Occipital lobe (tissue), 2 donors: ENCODE data around the gene EFEMP2. TPM values are rescaled to one million over a fixed set of nuclear protein-coding genes. Genes with fewer than 3 reads are reported as not detected.
A peak's percentile ranks its signal among the peaks of the same experiment; 100 is the strongest.

Experiments used
- DNase-seq: peaks from one replicate; lab custom pipeline; 2025; lab: John Stamatoyannopoulos, UW
- total RNA-seq: library from RNA; depleted of rRNA; stranded (reverse); fragments of >200 nt; gene quantifications from one replicate; pipeline ENCODE4 v1.2.3, GENCODE V29; 2014

The EFEMP2 gene
- total RNA-seq, 1 donor from 2014 or later, result 13.3 TPM

DNA sequence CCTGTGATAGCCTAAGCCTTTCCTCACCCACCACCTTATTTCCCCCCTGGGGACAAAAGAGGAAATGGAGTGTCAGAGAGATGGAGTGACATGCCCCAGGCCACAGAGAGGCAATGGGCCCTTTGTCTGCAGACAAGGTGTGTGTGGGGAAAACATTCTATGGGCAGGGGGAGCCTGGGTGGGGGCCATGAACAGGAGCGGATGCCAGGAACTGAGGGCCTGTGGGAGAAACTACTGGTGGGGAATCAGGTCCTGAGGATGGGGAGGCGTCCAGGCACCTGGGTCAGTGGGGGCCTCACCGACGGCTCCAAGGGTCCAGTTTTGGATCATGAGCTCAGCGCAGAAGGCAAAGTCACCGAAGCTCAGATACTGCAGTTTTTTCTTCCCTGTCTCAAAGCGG is 12.6 kb upstream of the EFEMP2 start:
- no peak for DNase-seq

DNA sequence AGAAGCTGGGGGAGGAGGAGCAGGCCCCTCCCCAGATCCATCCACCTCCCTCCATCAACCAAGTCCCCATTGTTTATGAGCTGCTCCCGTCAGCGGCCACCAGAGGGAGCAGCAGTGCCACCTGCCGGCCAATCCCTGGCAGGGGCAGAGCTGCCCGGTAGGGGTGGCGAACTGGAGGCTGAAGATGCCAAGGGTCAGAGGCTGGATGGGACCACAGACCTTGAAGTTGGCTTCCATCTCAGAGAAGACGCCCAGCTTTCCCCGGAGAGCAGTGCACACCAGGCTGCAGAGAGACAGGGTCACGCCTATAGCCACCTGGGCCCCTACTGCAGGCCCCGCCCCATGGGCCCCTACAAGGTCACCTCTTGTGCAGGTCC is 12.1 kb upstream of the EFEMP2 start:
- peak; percentile 55 for DNase-seq

DNA sequence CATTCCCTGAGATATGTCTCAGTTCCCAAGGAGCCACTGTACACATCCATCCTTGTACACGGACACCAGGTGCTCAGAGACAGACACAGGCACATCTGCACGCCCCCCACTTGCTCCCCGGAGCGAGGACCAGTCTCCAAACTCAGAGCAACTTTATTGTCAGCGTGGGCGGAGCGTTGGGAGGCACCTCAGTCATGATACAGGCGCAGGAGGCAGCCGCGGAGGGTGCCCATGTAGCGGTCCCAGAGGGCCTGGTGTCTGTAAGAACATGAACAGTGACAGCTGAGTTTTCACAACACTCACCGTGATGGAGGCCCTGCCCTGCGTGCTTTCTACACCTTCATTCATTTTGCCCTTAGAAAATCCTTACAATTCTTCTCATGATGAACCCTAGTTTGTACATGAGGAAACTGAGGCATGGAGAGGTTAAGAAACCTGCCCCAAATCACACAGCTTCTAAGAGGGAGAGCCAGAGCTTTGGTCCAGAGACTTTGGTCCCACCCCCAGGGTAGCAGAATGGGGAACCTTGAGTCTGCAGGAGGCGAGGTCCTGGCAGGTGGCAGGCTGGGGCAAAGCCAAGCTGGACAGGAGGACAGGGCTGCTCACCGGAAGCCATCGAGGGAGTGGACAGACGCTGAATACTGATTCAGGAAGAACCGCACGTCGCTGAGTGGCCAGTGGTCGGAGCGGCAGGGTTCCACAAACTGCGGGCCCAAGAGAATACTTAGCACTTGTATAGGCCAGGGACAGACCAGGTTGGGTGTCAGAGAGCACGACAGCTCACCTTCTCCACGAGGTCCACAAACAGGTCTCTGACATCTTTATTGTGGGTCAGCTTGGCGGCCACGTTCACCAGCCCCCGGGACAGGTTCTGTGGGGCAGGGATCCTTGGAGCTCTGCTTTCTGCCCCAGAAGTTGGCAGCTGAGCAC is 11.5 kb upstream of the EFEMP2 start:
- no peak for DNase-seq

DNA sequence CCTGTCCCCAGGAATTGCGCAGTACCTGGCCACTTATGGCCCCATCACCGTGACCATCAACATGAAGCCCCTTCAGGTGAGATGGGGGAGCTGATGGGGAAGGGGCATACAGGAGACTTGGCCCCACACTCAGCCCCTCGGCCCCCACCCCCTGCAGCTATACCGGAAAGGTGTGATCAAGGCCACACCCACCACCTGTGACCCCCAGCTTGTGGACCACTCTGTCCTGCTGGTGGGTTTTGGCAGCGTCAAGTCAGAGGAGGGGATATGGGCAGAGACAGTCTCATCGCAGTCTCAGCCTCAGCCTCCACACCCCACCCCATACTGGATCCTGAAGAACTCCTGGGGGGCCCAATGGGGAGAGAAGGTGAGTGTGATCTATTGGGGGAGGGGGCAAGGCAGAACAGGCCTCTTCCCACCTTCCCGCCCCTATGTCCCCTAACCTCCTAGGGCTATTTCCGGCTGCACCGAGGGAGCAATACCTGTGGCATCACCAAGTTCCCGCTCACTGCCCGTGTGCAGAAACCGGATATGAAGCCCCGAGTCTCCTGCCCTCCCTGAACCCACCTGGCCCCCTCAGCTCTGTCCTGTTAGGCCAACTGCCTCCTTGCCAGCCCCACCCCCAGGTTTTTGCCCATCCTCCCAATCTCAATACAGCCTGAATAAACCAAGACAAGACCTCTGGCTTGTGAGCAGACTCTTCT is 10.6 kb upstream of the EFEMP2 start:
- no peak for DNase-seq

DNA sequence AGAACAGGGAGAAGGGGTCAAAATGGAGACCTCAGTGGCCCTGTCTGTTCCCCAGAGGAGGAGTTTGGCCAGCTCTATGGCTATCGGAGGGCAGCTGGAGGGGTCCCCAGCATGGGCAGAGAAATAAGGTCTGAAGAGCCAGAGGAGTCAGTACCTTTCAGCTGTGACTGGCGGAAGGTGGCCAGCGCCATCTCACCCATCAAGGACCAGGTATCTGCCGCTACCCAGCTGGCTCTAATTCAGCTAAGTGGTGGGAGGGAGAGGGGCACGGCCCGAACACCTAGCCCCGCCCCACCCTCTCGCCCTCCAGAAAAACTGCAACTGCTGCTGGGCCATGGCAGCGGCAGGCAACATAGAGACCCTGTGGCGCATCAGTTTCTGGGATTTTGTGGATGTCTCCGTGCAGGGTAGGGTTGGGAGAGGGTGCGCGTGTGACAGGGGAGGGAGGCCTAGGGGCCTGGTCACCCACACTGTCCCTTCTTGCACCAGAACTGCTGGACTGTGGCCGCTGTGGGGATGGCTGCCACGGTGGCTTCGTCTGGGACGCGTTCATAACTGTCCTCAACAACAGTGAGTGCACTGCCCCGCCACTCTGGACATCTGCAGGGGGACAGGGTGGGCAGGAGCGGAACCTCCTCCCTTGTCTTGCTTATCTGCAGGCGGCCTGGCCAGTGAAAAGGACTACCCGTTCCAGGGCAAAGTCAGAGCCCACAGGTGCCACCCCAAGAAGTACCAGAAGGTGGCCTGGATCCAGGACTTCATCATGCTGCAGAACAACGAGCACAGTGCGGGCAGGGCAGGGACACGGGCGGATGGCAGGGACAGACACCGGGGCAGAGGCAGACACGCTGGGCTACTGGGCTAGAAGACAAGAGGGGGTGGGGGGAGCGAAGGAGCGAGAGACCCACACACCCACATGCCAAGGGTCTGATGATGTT is 9.8 kb upstream of the EFEMP2 start:
- DNase-seq, result no peak

DNA sequence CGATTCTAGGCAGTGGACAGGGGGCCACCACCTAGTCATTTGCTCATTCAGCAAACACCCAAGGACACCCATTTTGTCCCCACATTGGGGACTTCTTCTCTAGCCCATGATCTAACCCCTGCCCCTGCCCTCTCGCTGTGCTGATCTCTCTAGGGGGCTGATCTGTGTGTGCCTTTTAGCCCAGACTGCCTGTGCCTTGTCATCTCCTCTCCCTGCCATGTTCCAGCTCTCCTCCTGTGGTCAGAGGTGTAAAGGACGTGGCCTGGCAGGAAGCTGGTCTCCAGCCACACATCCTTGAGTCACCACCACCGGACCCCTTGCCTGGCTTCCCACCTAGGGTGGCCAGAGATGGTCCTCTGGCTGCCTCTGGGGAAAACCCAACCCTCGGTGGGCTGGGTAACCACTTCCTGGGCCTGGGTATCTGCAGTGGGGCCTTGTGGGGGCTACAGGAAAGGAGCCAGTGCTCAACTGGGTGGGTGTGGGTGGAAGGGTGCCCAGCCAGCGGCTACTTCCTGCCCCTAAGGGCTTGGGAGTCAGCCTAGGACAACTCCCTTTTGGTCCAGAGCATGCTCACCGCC is 8.3 kb upstream of the EFEMP2 start:
- no peak for DNase-seq

DNA sequence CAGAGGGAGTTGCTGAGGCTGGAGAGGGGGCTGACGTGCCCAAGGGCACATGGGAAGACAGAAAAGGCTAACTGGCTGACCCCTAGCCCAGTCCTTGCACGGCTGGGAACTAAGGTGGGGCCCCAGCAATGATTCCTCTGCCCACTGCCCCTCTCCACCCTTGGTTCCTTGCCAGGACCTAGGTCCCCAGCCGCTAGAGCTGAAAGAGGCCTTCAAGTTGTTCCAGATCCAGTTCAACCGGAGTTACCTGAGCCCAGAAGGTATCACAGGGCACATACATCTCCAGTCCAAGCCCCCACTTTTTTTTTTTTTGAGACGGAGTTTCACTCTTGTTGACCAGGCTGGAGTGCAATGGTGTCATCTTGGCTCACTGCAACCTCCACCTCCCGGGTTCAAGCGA is 7.4 kb upstream of the EFEMP2 start:
- DNase-seq, result no peak

DNA sequence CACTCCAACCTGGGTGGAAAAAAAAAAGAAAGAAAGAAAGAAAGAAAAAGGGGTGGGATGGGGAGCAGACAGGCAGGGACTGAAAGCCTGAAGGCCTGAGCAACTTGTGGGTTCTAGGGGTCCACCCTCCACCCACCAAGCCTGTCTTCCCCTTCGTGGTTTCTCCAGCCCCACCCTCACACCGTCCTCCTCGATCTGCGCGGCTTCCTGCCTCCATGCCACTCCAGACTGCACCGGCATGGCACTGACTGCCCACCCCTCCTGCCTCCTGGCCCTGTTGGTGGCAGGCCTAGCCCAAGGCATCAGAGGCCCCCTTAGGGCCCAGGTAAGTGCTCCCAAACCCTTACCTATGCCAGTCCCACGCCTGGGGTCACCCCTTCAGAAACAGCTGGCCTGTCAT is 7.0 kb upstream of the EFEMP2 start, which contains the start of gene CTSW:
Gene CTSW, plus strand, starts transcription at position 221 of the 400 bp plus-strand sequence. Its CDS starts 18 bp downstream, at position 239.
- no peak for DNase-seq

DNA sequence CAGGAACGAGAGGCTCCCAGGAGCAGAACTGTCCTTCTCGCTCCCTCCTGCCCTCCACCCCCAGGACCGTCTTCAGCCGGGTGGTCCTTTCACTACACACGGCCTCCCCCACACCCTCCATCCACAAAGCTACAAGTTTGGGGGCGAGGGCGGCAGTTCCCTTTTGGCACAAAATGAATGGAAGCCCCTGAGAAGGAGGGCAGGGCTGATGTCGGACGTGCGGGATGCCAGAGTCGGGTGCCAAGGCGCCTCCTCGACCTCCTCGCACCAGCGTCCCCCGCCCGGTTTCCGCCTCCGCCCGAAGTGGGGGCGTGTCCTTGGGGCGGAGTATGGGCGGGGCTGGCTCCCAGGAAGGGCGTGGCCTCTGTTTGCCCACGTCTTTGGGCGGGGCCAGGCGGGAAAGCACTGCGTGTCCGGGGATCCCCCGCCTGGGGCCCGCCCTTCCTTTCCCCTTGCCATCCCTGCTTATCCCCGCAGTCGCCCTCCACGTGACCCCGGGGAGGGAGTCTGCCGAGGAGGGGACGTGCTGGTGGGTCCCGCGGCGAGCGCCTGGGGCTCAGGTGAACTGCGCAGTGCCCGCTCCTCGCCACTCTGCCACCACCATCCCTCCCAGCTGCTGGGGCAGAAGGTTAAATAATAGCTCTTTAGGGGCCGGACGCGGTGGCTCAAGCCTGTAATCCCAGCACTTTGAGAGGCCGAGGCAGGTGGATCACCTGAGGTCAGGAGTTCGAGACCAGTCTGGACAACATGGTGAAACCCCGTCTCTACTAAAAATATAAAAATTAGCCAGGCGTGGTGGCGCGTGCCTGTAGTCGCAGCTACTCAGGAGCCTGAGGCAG is 937 bp upstream of the EFEMP2 start:
- peak; percentile 84 for DNase-seq

DNA sequence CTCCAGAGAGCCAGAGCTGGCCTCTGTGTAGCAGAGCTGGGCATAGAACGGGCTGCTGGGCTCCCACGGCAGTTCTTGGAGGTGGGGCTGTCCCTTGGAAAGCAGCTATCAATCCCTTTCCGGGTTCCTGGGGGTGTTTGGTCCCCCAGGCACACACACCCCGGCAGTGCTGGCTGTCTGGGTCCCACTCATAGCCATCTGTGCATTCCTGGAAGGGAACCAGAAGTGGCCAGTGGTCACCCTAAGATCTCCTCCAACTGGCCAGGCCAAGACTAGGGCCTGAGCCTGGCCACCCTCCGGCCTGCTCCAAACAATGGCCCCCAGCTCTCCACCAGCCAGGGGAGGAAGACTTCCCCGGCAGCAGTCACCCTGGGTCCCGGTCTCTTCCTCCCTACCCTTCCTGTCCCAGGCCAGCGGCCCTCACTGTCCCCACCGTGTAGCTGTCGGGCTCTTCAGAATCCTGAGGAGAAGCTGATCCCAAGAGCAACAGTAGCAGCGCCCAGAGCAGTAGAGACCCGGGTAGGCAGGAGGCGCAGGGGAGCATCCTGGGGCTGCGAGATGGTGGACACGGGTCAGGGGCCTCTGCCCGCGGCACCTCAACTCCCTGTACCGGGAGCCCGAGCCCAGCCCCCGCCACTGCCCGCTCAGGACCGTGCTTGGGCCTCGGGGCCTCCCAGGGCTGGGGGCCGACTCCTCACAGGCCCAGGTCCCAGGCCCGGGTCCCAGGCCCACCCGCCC is 620 bp downstream of the EFEMP2 start:
- no peak for DNase-seq

DNA sequence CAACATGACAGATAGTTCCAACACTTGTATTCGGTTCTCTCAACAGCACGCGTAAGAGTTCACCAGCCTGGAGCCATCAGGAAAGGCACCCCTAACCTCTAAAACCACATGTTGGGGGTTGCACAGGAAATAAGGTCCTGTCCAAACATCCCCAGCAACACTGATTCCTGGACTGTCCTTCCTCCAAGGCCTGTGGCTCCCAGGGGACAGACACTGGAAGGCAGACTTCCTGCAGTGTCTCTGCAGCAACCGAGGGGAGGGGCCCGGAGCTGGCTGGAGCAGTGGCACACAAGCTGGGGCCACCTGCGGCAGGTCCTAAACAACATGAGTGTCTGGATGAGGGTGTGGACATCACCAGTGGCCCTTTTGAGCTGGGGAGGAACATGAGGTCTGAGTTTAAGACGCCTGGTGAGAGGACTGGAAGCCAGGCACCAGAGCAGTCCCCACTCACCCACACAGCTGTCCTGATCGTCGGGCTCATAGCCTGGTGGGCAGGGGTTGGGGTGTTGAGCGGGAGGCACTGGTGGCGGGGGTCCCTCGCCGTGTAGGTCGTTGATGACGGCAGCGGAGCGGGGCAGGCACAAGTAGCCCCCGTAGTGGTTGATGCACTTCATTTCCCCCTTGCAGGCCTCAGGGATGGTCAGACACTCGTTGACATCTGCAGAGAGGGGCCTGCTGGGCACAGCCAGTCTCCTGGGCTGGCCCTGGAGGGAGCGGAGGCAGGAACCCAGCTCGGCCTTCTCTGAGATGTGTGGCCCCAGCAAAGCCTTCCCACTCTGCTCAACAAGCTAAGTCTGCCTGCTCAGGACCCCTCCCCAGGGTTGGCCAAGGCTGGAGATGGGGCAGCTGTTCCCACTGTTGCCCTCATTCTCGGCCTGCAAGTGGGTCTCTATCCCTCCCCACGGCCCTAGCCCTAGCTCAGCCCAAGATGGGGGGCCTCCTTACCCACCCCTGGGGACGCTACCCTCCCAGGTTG is 1.6 kb downstream of the EFEMP2 start:
- DNase-seq, result no peak

DNA sequence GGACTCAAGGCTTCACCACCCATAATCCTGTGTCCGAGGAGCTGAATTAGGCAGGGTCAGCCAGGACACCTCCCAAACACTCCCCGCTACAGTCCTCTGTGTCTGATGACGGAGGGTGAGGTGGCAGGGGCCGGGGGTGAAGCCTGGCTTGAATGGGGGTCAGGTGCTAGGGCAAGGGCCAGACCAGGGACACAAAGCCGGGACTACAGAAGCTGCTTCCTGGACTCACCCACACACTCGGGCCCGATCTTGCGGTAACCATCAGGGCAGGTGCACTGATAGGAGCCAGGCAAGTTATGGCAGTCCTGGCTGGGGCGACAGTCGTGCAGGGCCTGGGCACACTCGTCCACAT is 2.3 kb downstream of the EFEMP2 start:
- no peak for DNase-seq

DNA sequence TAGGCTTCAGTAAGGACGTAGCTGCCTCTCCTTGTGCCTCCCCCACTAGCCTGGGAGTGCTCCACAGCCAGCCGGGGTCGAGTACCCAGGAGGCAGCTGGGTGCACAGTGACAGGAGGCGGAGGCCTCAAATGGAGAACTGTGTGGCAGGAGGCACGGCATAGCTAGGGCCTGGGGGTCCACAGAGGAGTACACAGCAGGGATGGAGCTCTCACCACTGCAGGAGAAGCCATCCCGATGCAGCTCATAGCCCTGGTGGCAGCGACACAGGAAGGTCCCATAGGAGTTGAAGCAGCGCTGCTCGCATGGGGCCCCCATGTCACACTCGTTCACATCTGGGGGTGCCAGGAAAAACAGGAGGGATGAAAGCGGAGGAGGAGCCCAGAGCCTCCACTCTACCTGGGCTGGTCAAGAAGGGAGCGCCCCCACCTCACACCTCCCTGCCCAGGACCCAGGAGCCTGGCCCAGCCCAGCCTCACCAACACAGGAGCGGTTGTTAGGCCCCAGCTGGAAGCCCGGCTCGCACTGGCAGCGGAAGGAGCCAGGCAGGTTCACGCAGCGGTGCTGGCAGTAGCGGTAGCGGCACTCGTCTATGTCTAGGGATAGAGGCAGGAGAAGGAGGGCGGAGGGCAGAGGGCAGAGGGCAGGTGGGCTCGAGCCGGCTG is 2.8 kb downstream of the EFEMP2 start:
- DNase-seq, result no peak

DNA sequence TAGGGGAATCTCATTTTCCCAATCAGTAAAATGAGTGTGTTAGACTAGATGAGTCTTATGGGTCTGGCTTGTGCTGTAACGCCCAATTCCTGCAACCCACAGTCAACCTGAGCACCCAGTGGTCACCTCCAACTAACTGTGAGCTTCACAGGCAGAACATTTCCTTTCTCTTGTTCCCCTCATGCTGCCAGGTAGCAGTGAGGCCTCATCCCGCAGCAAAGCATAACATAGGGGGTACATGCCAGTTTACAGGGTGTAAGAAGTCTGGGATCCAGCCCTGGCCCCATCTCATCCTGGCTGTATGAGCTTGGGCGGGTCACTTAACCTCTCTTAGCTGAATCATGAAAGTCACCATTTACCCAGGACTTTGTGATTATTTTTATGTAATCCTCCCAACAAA is 3.7 kb downstream of the EFEMP2 start:
- no peak for DNase-seq

DNA sequence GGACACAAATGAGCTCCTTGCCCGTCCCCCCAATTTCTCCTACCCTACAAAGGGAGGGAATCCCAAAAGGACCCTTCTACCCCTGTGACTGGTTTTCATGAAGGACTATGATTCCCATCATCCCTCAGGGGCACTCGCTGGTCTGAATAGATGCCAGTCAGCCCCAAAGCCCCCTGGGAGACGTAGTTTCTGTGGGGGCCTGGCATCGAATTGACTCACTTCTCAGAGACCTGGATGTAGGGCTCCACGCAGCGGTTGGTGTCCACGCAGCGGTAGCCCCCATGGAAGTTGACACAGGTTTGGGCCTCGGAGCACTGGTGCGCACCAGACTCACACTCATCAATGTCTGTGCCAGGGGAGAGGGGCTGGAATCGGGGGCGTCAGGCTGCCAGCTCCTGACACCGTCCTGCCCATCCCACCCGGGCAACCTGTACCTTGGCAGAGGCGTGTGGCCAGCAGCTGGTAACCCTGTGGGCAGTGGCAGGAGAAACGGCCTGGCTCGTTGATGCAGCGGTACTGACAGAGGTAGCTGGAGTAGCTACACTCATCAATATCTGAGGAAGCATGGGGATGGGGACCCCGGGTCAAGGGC is 4.4 kb downstream of the EFEMP2 start:
- DNase-seq, result peak; percentile 22

DNA sequence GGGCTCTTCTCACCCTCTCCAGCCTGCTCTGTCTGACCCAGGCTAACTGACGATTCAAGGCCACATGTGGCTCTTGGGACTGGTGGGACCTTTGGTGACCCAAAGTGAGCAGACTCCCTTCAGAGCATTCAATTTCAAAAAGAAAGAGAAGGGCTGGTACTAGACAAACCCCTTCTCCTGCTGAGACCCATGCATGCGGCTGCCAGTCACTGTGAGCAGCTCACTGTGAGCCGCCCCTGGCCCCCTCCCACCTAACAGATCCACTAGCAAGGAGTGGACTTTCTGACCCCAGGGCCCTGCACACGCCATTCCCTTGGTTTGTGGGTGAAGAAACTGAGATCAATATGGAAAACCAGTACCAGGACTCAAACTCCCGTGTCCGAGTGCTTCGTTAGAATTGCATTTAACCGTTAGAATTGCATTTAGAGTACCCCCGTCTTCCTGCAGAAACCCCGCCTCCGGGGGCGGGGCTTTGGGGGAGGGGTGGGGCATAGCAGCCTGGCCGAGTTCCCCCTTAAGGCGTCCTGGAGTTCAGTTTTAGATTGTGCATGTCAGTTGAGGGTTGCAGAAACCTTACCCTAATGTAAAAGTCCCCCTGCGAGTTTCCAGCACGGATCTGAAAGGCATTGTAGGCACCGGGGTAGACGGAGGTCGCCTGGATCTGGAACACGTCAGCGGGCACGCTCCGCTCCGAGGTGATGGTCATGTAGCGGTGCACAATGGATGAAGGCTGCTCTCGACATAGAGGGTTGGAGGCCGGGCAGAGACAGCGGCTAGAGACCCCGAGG is 5.1 kb downstream of the EFEMP2 start:
- no peak for DNase-seq
